Stimulated activated CD4-positive, alpha-beta T cell treated with anti-CD3 and anti-CD28 coated beads, Interleukin-4, amount 100 ng/mL, for 48 hours (primary cell): ENCODE data around the gene ACTA1.
"Not testable (repeated sequence)": the region's sequence is repeated elsewhere in the genome, so short reads cannot be mapped to it uniquely, and the experiment has no call there.

Experiments used
- DNase-seq, 2 donors: peaks; one replicate each; pipeline ENCODE4 v3.0.0-alpha.2; 2020; ENCODE audit warnings: low read depth in 2 of 2

ACTA1 gene

DNA sequence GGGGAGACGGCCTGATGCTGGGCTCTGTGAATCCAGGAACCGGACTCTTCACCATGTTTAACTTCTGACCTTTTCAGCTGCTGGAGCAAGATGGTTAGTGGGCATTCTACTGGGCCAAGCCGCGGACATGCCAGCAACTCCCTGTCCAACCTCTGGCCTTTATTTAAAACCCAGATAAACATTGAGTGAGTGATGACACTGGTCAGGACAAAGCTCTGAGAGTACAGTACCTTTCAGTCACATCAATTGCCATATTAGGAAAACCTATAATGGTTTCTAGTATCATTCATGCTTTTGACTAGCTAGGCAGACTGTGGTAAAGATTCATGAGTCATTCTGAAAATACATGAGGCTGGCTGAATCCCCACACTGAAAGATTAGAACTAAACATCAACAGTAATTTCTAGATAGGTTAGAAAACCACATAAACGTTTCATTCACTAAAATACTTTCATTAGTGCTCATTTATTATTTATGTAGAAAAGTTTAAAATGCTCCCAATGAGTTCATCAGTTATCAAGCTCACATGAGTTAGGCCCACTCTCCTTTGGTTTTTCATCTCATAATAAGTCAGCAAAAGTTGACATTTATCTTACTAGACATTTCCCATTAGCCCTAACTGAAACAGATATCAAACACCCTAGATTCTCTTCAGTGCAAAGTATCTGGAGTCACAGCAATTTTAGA lies 7.1 kb upstream of the ACTA1 start:
- no peak for DNase-seq

DNA sequence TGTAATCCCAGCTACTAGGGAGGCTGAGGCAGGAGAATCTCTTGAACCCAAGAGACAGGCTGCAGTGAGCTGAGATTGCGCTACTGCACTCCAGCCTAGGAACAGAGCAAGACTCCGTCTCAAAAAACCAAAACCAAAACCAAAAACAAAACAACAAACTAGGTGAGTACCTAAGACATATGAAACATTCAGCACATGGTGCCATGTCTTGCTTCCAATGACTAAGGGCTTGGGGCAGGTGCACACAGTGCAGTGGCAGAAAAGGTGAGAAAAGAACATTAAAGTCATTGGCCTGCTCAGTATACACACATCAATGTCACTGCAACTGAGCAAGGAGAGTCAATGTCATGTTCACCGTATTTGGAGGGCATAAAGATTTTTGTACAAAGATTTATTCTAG lies 4.1 kb upstream of the ACTA1 start:
- no peak for DNase-seq

DNA sequence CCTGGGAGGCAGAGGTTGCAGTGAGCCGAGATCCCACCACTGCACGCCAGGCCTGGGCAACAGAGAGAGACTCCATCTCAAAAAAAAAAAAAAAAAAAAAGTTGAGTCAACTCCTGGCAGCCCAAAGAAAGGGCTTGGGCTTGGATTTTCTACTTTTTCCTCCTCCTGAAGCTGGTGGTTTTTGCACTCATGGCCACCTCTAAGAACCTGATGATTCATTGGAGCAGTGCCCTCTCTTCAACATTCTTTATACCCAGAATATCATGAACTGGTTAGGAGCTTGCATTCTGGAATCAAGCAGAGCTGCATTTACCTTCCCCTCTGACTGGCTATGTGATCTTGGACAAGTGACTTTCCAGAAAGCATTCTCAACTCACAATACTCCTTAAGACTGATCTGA lies 3.5 kb upstream of the ACTA1 start:
- DNase-seq: no peak

DNA sequence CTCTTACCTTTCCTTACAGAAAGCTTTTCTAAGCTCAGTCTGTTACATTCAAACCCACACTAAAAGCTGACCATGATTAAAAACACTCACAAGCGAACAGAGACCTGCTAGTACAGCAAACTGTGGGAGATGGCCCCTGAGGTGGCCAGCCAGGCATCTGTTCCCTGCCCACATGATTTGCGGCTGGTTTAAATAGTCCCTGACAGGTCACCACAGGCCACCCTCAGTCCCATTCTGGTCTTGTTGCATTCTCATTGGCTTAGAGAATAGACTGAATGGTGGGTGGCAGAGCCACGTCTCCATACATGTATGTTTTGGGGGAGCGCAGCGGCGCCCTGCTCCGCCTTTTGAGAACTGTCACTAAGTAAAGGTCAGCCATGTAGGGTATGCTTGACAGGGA lies 2.3 kb upstream of the ACTA1 start:
- DNase-seq: no peak

DNA sequence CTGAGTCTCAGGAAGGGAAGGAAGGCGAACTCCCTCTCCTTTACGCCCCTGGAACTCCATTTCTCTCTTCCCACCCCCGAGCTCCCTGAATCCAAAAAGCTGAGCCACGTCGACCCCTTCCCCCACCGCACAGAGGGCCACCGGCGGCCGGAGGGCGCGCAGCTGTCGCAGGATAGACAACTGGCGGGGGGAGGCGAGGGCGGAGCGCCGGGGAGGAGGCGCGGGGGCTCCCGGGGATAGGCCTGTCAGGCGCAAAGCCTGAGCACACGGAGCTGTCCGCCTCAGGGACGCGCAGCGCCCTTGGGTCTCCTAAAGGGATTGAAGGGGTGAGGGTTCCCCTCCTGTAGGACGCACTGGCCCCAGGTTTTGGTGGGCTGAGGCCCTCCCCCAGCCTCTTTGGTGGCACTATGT lies 752 bp upstream of the ACTA1 start:
- no peak for DNase-seq

DNA sequence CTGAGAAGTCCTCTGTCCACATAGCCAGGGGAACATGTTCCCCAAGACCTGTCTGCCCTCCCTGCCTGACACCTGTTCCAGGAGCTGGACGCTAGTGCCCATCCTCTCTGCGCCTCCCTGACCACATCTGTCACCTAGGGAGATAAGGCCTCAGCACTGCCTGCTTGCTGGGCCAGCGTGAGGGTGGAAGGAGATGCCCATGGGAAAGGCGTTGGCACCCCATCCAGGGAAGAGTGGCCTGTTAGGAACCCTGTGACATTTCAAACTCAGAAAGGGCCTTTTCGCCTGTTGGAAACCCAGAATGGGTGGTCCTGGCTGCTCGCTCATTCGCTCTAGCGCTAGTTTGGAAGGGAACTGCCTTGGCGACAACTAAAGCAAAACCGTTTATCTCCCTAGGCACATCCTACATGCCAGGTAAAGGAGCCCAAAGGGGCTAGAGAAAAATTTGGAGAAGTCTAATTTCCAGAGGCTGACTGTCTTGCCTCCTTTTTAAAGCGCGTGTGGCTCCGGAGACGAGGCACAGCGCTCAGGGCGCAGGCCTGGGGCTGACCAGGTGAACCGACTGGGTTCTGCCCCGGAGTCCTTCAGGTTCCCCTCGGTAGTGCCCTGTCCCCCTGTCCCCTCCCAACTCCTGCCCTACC lies 410 bp downstream of the ACTA1 start:
- DNase-seq: no peak

DNA sequence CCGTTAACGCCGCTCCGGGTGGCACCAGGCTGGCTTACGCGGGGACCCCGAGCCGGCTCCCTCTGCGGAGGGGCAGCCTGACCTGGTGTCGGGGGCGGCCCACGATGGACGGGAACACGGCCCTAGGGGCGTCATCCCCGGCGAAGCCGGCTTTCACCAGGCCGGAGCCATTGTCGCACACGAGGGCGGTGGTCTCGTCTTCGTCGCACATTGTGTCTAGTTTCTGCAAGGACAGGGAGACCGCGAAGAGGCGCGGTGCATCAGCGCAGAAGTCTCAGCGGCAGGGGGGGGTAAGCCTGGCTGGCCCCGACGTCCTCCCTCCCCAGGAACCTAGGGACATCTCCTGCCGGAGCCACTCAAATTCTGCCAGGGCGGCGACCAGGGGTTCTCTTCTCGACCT lies 989 bp downstream of the ACTA1 start:
- no peak for DNase-seq

DNA sequence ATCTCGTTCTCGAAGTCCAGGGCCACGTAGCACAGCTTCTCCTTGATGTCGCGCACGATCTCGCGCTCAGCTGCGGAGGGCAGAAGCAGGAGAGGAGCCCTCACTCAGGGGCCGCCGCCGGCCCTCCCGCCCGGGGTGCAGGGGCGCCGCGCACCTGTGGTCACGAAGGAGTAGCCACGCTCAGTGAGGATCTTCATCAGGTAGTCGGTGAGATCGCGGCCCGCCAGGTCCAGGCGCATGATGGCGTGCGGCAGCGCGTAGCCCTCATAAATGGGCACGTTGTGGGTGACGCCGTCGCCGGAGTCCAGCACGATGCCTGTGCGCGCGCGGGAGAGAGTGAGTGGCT lies 1.8 kb downstream of the ACTA1 start:
- DNase-seq: no peak

DNA sequence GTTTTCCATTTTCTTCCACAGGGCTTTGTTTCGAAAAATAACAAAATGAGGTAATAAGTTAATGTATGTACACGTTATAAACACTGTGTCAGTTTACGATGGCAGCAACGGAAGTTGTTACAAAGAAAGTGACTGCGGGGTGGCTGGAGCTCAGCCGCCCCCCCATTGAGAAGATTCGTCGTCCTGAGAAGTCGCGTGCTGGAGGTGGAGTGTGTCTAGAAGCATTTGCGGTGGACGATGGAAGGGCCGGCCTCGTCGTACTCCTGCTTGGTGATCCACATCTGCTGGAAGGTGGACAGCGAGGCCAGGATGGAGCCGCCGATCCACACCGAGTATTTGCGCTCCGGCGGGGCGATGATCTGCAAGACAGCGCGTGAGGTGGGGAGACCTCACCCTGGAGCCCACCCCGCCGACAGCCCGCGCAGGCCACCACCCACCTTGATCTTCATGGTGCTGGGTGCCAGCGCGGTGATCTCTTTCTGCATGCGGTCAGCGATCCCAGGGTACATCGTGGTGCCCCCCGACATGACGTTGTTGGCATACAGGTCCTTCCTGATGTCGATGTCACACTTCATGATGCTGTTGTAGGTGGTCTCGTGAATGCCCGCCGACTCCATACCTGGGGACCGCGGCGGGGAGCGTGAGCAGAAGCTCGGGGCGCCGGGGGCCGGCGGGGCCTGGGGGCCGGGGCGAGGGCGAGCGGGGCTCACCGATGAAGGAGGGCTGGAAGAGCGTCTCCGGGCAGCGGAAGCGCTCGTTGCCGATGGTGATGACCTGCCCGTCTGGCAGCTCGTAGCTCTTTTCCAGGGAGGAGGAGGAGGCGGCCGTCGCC lies 2.4 kb downstream of the ACTA1 start:
- DNase-seq: no peak

DNA sequence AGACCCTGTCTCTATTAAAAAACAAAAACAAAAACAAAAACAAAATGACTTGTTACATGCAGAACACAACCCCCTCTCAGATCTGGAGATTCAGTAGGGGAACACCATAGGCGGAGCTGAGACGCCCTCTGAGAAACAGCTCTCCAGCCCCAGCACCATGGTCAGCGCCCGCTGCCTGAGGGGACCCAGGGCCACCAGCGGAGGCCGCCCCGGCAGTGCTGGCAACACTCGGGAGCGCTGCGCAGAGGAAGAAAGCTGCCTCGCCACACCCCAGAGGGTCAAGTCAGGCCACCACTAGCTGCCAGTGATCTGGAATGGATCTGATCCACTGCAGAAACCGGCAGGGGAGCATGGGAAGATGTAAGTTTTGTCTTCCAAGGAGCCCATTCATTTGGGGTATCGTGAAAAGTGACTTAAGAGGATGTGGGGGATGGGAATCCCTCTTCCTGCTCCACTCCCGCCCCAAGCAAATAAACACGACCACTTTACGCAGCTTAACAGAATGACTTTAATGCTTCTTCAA lies 3.1 kb downstream of the ACTA1 start:
- DNase-seq: peak; percentile 26 to 49

DNA sequence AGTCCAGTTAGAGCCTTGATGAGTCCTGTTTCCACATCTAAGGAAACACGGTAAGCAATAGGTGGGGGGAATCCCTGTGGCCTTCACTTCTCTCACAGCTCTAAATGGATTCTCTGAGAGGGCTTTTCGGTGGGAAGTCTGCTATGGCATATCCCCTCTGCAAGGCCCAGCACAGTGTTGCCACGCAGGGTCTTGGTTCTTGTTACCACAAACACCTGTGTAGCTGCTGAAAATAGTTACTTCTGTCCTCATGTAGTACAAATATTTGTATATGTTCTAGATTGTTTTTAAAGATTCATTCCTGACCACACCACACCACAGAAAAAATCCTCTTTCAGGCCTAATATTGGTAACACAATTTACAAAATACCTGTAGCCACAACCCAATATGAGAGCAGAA lies 5.6 kb downstream of the ACTA1 start:
- DNase-seq: no peak

DNA sequence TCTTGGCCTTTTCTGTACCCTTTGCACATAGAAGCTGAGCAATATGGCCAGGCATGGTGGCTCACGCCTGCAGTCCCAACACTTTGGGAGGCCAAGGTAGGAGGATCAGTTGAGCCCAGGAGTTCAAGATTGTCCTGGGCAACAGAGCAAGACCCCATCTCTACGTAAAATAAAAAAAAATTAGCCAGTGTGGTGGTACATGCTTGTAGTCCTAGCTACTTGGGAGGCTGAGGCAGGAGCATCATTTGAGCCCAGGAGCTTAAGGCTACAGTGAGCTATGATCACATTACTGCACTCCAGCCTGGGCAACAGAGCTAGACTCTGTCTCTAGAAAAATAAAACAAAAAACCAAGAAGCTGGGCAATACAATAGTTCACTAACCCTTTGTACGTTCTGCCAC lies 6.3 kb downstream of the ACTA1 start:
- no peak for DNase-seq

DNA sequence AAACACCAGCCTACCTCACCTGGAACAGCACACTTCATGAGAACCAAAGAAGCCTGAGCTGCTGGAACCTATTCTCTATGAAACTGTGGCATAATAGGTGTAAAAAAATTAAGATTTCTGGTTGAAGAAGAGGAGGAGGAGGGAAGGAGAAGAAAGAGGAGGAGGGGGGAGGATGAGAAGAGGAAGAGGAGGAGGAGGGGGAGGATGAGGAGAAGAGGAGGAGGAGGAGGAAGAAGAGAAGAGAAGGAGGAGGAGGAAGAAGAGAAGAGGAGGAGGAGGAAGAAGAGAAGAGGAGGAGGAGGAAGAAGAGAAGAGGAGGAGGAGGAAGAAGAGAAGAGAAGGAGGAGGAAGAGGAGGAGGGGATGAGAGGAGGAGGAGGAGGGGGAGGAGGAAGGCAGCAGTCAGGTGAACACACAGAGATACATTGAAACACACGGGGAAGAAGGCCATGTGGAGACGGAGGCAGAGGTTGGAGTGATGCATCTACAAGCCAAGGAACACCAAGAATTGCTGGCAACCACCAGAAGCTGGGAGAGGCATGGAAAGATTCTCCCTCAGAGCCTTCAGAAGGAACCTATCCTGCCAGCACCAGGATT lies 8.2 kb downstream of the ACTA1 start:
- DNase-seq: no peak

DNA sequence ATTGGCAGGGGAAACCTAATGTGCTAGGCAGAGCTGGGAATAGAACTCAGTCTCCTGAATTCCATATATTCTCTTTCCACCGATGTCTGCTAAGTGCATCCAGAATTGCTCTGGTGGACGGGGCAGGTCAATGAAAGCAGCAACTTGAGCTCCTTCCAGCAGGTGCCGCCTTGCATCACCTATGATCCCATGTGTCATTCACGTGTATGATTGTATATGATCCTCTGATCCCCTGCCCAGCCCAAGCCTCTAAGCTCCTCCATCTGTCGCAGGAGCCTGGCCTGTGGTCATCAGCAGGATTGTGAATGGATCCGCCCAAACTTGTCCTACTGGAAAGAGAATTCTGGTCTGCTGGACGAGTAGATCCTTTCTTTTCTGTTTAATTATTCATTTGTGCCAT lies 13.1 kb downstream of the ACTA1 start:
- no peak for DNase-seq

DNA sequence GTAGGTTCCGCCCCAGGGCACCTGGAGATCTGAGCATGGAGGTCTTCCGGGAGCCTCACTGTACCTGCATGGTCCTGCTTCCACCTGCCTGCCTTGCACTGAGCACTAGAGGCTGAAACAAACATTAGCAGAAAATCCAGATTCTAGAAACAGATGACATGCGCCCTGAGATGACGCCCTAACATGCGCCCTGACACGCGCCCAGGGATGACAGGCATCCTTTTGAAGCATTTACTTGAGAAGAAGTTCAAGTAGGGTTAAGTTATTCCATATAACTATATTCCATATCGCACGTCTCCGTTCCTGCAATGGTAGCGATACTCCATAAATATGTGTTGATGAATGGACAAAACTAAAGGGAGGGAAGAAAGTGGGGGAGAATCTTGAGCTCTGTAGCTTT lies 13.7 kb downstream of the ACTA1 start:
- no peak for DNase-seq

DNA sequence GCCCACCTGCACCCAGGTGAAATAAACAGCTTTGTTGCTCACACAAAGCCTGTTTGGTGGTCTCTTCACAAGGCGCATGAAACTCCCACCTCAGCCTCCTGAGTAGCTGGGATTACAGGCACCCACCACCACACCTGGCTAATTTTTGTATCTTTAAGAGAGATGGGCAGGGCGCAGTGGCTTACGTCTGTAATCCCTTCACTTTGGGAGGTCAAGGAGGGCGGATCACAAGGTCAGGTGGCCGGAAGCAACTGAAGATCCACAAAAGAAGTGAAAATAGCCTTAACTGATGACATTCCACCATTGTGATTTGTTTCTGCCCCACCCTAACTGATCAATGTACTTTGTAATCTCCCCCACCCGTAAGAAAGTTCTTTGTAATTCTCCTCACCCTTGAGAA lies 15.3 kb downstream of the ACTA1 start:
- DNase-seq: not testable (repeated sequence)

DNA sequence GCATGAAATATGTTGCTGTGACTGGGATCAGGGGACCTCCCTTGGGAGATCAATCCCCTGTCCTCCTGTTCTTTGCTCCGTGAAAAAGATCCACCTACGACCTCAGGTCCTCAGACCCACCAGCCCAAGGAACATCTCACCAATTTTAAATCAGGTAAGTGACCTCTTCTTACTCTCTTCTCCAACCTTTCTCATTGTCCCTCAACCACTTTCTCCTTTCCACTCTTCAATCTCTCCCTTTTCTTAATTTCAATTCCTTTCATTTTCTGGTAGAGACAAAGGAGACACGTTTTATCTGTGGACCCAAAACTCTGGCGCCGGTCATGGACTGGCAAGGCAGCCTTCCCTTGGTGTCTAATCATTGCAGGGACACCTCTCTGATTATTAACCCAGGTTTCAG lies 21.1 kb downstream of the ACTA1 start:
- DNase-seq: not testable (repeated sequence)

DNA sequence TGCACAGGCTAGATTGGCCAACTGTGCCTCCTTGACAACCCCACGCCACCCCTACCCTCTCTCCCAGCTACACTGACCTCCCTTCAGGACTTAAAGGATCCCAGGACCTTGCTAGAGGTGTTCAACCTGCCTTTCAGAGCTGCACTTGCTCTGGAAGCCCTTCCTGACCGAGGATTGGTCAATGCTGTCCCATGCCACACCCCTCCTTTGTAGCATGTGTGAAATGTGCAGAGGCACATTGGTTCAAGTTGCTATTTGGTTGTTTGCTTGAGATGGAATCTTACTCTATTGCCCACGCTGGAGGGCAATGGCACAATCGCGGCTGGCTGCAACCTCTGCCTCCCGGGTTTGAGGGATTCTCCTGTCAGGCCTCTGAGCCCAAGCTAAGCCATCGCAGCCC lies 21.8 kb downstream of the ACTA1 start:
- no peak for DNase-seq

DNA sequence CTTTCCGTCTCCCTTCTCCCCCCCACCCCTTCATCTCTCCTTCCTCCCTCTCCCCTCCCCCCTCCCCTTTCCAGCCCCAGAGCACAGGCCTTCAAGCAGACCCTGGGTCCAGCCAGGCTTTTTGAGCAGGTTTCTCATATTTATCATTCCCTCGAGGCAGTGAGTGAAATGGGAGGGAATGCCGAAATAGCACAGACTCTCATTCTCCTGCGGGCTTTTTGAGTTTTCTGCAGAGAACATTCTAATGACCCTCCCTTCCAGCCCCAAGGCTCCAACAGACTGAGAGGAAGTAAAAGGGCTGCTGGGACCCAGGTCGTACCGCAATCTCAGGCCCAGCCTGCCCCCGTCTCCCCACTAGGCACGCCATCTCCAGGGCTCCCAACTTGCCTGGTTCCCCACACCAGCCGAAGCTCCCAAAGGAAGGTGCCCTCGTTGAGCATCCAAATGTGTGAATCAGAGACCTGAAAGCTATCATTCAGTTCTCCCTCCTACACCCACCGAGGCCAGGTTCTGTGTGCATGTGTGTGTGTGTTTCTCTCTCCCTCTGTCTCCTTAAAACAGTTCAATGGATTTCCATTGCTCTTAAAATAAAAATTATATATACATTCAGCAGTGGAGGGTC lies 22.3 kb downstream of the ACTA1 start:
- no peak for DNase-seq

DNA sequence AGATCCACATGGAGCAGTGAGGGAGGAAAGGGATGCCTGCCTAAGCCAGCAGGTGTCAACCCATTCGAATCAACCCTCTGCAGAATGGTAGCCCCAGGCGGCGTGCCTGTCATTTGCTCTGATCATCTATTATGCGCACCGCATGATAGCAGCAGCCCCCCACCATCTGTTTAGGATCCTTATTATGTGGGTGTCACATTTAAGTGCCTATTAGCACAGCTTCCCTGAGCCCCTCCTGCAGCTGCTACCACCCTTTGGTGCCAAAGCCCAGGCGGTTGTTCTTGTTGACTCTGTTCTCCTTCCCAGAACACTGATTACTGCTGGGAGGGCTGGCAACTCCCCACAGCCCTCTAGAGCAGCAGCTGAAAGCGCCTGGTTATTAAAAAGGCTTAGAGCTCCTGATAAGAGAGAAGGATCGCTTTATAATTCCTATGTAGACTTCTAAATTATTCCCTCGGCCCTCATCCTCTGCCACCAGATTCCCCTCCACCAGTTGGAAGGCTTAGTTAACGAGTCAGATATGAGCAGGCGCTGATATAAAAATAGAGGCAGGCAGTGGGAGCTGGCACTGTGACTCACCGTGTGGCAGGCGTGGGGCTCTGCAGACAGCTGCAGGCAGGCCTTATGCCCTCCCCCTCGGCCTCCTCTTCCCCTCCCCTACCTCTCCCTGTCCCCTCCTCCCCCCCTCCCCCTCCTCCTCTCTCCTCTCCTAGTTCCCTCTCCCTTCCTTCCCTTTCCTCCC lies 23.0 kb downstream of the ACTA1 start:
- no peak for DNase-seq

DNA sequence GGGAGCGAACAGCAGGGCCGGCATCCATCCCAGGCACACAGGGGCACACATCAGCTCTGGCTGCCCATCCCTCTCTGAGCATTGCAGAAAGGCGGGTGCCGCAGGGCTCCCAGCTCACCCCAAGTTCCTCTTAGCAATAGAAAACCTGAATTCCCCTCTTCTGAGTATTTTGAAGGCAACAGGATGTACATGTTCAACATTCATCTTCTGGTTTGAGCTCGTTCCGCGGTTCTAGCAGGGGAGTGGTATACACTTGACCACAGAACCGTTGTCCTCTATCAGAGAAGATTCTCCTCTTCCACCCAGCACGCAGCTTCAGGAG lies 23.6 kb downstream of the ACTA1 start:
- no peak for DNase-seq
